Measurements from ENCODE around the gene RANBP3.

Gene RANBP3

GRCh38 chr19:5907241-5907640, 70.7 kb downstream of the RANBP3 start:
- no peak for TF ChIP-seq CTCF (IDR thresholded peaks at IDR 0.05; ENCODE audit: low read depth, low read length, missing control alignments)
- no peak for DNase-seq (ENCODE audit: extremely low read depth, low read depth)
- H3K4me3 ChIP-seq (replicated peaks; ENCODE audit: low read depth, low read length): no peak overlapping the region

- DNase-seq (ENCODE audit: extremely low read depth, low read depth): no peak
- peak overlapping the region; percentile 90 for H3K4me3 ChIP-seq (replicated peaks; ENCODE audit: low read depth, low read length)
- TF ChIP-seq CTCF (IDR thresholded peaks at IDR 0.05; ENCODE audit: low read depth, low read length, missing control alignments): no peak
Observed at GRCh38 chr19:5905114-5905778, 72.7 kb downstream of the RANBP3 start.

GRCh38 chr19:5904352-5905113, 73.4 kb downstream of the RANBP3 start, which contains the start of gene VMAC:
VMAC (plus strand) TSS chr19:5904872; CDS start chr19:5904891, 19 bp downstream.
- no peak for TF ChIP-seq CTCF (IDR thresholded peaks at IDR 0.05; ENCODE audit: low read depth, low read length, missing control alignments)
- DNase-seq (ENCODE audit: extremely low read depth, low read depth): peak; percentile 100
- H3K4me3 ChIP-seq (replicated peaks; ENCODE audit: low read depth, low read length): peak within 1 kb of the TSS; percentile 90

GRCh38 chr19:5903624-5904351, 74.2 kb downstream of the RANBP3 start, which contains the start of gene NDUFA11:
NDUFA11 (minus strand) TSS chr19:5903790; CDS start chr19:5903708, 82 bp downstream.
- H3K4me3 ChIP-seq (replicated peaks; ENCODE audit: low read depth, low read length): peak within 1 kb of the TSS; percentile 90
- no peak for DNase-seq (ENCODE audit: extremely low read depth, low read depth)
- no peak for TF ChIP-seq CTCF (IDR thresholded peaks at IDR 0.05; ENCODE audit: low read depth, low read length, missing control alignments)

- TF ChIP-seq CTCF (IDR thresholded peaks at IDR 0.05; ENCODE audit: low read depth, low read length, missing control alignments): no peak
- no peak for DNase-seq (ENCODE audit: extremely low read depth, low read depth)
- H3K4me3 ChIP-seq (replicated peaks; ENCODE audit: low read depth, low read length): peak overlapping the region; percentile 90
Observed at GRCh38 chr19:5903056-5903623, 74.8 kb downstream of the RANBP3 start.

GRCh38 chr19:5900976-5901375, 77.0 kb downstream of the RANBP3 start:
- H3K4me3 ChIP-seq (replicated peaks; ENCODE audit: low read depth, low read length): no peak overlapping the region
- no peak for DNase-seq (ENCODE audit: extremely low read depth, low read depth)
- no peak for TF ChIP-seq CTCF (IDR thresholded peaks at IDR 0.05; ENCODE audit: low read depth, low read length, missing control alignments)
